DMS 273 (cell line): ENCODE data around the gene PLOD2.

Experiments used
- DNase-seq: peaks from one replicate; lab custom pipeline; 2025; ENCODE audit not compliant: unreplicated experiment; lab: John Stamatoyannopoulos, UW

PLOD2 gene

GRCh38 chr3:146166826-146167225 lies 5.8 kb upstream of the PLOD2 start:
- DNase-seq = no peak

- DNase-seq = no peak
Measured at GRCh38 chr3:146166415-146166821, 5.4 kb upstream of the PLOD2 start.

GRCh38 chr3:146165877-146166276 lies 4.9 kb upstream of the PLOD2 start:
- no peak for DNase-seq

- no peak for DNase-seq
Measured at GRCh38 chr3:146164971-146165769, 4.2 kb upstream of the PLOD2 start.

GRCh38 chr3:146164506-146164905 lies 3.5 kb upstream of the PLOD2 start:
- no peak for DNase-seq

- no peak for DNase-seq
Measured at GRCh38 chr3:146164071-146164470, 3.1 kb upstream of the PLOD2 start.

- peak; percentile 26 for DNase-seq
Measured at GRCh38 chr3:146163584-146163983, 2.6 kb upstream of the PLOD2 start.

- no peak for DNase-seq
Measured at GRCh38 chr3:146162561-146162960, 1.6 kb upstream of the PLOD2 start.

GRCh38 chr3:146161663-146162002 lies 649 bp upstream of the PLOD2 start:
- DNase-seq = peak; percentile 83

GRCh38 chr3:146160321-146160963 lies 542 bp downstream of the PLOD2 start:
- peak; percentile 98 for DNase-seq

GRCh38 chr3:146159616-146160320 lies 1.2 kb downstream of the PLOD2 start:
- peak; percentile 51 for DNase-seq

- no peak for DNase-seq
Measured at GRCh38 chr3:146159037-146159436, 1.9 kb downstream of the PLOD2 start.

GRCh38 chr3:146157325-146158060 lies 3.5 kb downstream of the PLOD2 start:
- no peak for DNase-seq

GRCh38 chr3:146156666-146157314 lies 4.2 kb downstream of the PLOD2 start:
- DNase-seq = peak; percentile 55

GRCh38 chr3:146156095-146156494 lies 4.9 kb downstream of the PLOD2 start:
- peak; percentile 88 for DNase-seq

- DNase-seq = no peak
Measured at GRCh38 chr3:146154995-146155394, 6.0 kb downstream of the PLOD2 start.

GRCh38 chr3:146154316-146154715 lies 6.7 kb downstream of the PLOD2 start:
- no peak for DNase-seq

GRCh38 chr3:146153429-146153828 lies 7.6 kb downstream of the PLOD2 start:
- DNase-seq = no peak

- no peak for DNase-seq
Measured at GRCh38 chr3:146152834-146153233, 8.2 kb downstream of the PLOD2 start.

- DNase-seq = peak; percentile 46
Measured at GRCh38 chr3:146148468-146148931, 12.5 kb downstream of the PLOD2 start.

- no peak for DNase-seq
Measured at GRCh38 chr3:146145642-146146041, 15.3 kb downstream of the PLOD2 start.
